HG02623 (cell line): ENCODE measurements around the gene ICAM4.
"Not testable (repeated sequence)": the region's sequence is repeated elsewhere in the genome, so short reads cannot be mapped to it uniquely, and the experiment has no call there.

ENCODE experiments used
- ATAC-seq: cut with Tn5 transposase; IDR thresholded peaks from one replicate; pipeline ENCODE4 v1.9.1; 2021; ENCODE audit warnings: moderate library complexity; ENCODE audit not compliant: unreplicated experiment

Gene ICAM4

GRCh38 chr19:10336725-10337124 is 50.0 kb downstream of the ICAM4 start:
- not testable (repeated sequence) for ATAC-seq
